T-helper 17 cell (primary cell): ENCODE data around the gene INTS1. TPM values are rescaled to one million over a fixed set of nuclear protein-coding genes. Genes with fewer than 3 reads are reported as not detected.

ENCODE experiments used
- ATAC-seq: fragments of 150-1000 bp; cut with Tn5 transposase; 2 replicates; pipeline ENCODE4 v1.10.0; 2021; ENCODE audit warnings: mild to moderate bottlenecking, moderate library complexity
- DNase-seq, 3 donors: peaks; one replicate each; pipeline versions ENCODE4 v3.0.0 to v3.0.0-alpha.2; 2020 to 2021
- H3K9me3 ChIP-seq: one replicate; pipeline ENCODE4 v1.7.0; 2013; ENCODE audit warnings: low read length, mild to moderate bottlenecking; ENCODE audit not compliant: control insufficient read depth, poor library complexity, severe bottlenecking
- H3K27ac Mint-ChIP-seq: one replicate; pipeline ENCODE4 v1.8.0; 2022; ENCODE audit warnings: mild to moderate bottlenecking, moderate library complexity, mixed read lengths
- H3K27me3 Mint-ChIP-seq: one replicate; pipeline ENCODE4 v1.8.0; 2022; ENCODE audit warnings: mixed read lengths
- H3K36me3 Mint-ChIP-seq: one replicate; pipeline ENCODE4 v1.8.0; 2022; ENCODE audit warnings: low read depth, mixed read lengths
- H3K4me1 Mint-ChIP-seq: one replicate; pipeline ENCODE4 v1.8.0; 2022; ENCODE audit warnings: mild to moderate bottlenecking, mixed read lengths
- H3K4me3 Mint-ChIP-seq: one replicate; pipeline ENCODE4 v1.8.0; 2022; ENCODE audit warnings: mild to moderate bottlenecking, moderate library complexity, mixed read lengths
- total RNA-seq, 4 donors: library from RNA in 2 of 4; stranded (reverse) in 2 of 4; gene quantifications; one replicate each; pipeline ENCODE4 v1.2.3 and lab custom pipeline; 2022 to 2026

The INTS1 gene
- total RNA-seq, 2 donors from 2014 or later = 88.2 to 89.4 TPM

- DNase-seq = no peak
- ATAC-seq = no peak
- no peak overlapping the region for H3K4me3 Mint-ChIP-seq
- H3K4me1 Mint-ChIP-seq = peaks cover 19% of the 10 kb centered on the region
- H3K36me3 Mint-ChIP-seq = peaks cover 2% of the 10 kb centered on the region
- H3K9me3 ChIP-seq = no peaks in the 10 kb centered on the region
- H3K27ac Mint-ChIP-seq = no peak overlapping the region
- no peaks in the 10 kb centered on the region for H3K27me3 Mint-ChIP-seq
These were observed 4.7 kb downstream of the INTS1 start for GRCh38 chr7:1499367-1500029.

DNA sequence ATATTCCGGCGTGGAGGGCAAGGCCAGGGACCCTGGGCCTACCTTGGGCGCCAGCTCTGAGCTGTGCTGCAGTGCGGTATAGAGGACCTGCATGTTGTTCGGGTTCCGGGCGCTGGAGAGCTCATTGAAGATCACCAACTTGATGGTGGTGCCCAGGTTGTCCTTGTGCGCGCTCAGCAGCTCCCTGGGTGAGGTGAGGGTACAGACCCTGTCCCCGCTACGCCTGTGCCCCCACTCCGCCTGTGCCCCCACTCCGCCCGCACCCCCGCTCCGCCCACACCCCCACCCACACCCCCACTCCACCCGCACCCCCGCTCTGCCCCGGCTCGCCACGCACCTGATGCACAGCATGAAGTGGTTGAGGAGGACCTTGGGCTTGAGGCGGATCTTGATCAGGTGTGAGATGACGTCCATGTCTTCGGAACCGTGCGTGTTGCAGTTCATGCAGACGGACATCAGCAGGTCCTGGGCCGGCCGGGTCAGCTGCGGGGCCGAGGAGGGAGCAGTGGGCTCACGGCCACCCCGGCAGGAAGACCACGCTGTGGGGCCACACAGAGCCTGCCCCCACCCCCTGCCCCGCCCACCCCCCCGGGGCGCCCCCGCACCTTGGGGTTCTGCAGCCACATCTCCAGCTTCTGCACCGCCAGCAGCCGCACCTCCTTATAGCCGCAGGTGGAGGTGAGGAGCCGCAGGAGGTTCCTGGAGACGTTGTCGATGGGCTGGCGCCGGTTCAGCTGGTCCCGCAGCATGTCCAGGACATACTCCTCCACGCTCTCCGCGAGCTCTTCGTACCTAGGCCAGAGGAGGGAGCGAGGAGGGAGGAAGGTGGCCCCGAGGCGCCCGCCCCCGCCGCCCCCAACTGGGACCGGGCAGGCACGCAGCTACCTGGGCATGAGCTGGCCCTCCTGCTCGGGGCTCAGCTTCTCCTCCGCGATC is 5.6 kb downstream of the INTS1 start:
- Mint-ChIP-seq H3K36me3 (peaks cover 2% of the 10 kb centered on the region), H3K4me1 (peaks cover 15% of the 10 kb centered on the region)

GRCh38 chr7:1497293-1497927 is 6.8 kb downstream of the INTS1 start:
- H3K9me3 ChIP-seq = no peaks in the 10 kb centered on the region
- DNase-seq (no peak), ATAC-seq (no peak)
- Mint-ChIP-seq H3K36me3 (peaks cover 4% of the 10 kb centered on the region), H3K4me3 (no peak overlapping the region), H3K27ac (no peak overlapping the region), H3K4me1 (peaks cover 8% of the 10 kb centered on the region), H3K27me3 (no peaks in the 10 kb centered on the region)

More for the DNA sequence above, 5.6 kb downstream of the INTS1 start:
- ATAC-seq (no peak), DNase-seq (no peak)
- H3K4me3 Mint-ChIP-seq = no peak overlapping the region
- no peaks in the 10 kb centered on the region for H3K9me3 ChIP-seq
- no peak overlapping the region for H3K27ac Mint-ChIP-seq
- no peaks in the 10 kb centered on the region for H3K27me3 Mint-ChIP-seq

DNA sequence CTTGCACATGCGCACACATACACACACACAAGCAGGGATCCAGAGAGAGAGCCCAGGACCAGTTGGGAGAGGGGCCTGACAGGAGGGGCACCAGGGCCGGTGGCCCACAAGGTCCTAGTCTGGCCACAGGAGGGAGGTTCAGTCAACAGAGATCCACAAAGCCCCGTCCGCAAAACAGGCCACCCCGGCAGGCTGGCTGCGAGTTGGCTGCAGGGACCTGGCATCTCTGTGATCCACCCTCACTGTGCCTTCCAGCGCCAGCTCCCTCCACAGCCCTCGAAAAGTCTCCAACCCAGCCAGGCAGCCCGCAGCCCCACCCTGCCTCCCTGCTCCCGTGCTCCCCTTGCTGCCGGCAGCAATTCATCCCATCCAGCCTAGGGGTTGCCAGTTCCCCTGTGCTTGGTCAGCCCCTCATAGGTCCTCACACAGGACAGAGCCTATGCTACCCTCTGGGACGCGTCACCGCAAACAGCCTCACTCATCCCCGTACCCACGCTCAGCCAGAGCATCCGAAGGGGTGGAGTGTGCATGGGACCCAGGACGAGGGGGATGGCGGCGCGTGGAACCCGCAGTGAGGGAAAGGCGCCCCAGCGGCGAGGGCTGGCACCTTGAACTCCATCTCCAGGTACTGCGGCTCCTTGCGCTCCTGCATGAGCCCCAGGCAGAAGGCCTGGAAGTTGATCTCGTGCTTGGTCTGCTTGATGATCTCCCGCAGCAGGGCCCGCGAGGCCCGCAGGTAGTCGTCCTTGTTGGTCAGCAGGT is 7.5 kb downstream of the INTS1 start:
- peaks cover 5% of the 10 kb centered on the region for H3K36me3 Mint-ChIP-seq
- H3K27ac Mint-ChIP-seq = no peak overlapping the region
- no peak overlapping the region for H3K4me3 Mint-ChIP-seq
- H3K9me3 ChIP-seq = no peaks in the 10 kb centered on the region
- ATAC-seq (no peak), DNase-seq (no peak)
- H3K27me3 Mint-ChIP-seq = no peaks in the 10 kb centered on the region
- peaks cover 2% of the 10 kb centered on the region for H3K4me1 Mint-ChIP-seq

DNA sequence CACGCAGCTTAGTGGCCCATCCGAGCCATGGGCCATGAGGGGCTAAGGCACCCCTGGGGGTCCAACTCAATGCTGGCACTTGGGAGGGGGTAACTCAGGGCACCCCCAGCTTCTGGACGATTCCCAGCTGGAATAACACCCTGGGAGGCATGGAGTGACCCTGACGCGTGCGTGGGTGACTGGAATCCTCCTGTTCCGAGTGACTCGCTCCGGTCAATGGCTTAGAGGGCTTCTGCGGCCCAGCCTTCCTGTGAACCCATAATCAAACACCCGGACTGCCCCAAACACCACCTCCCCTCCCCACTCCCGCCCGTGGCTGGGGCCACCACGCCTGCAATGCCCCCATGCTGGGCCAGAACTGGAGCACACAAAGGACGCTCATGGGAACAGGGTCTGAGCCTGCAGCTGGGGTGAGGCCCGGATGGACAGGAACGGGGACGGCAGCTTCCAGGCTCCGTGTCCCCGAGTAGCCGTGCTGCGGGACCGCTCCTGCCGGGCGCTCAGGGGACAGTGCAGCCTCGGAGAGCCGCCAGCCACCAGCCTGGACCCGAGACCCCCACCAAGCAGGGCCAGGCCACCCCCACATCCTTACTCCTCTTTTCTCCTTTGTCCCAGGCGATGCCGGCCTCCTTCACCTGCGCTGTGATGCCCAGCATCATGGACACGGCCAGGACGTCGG is 8.5 kb downstream of the INTS1 start:
- Mint-ChIP-seq H3K27ac (no peak overlapping the region), H3K36me3 (peaks cover 5% of the 10 kb centered on the region), H3K27me3 (no peaks in the 10 kb centered on the region), H3K4me1 (peaks cover 2% of the 10 kb centered on the region), H3K4me3 (no peak overlapping the region)
- H3K9me3 ChIP-seq = no peaks in the 10 kb centered on the region
- no peak for ATAC-seq
- DNase-seq = no peak

- DNase-seq = no peak
- peaks cover 5% of the 10 kb centered on the region for H3K36me3 Mint-ChIP-seq
- peak; percentile 14 for ATAC-seq
- H3K27me3 Mint-ChIP-seq = no peaks in the 10 kb centered on the region
- no peak overlapping the region for H3K4me3 Mint-ChIP-seq
- H3K4me1 Mint-ChIP-seq = peaks cover 3% of the 10 kb centered on the region
- no peaks in the 10 kb centered on the region for H3K9me3 ChIP-seq
- H3K27ac Mint-ChIP-seq = no peak overlapping the region
These were observed 9.2 kb downstream of the INTS1 start for GRCh38 chr7:1494866-1495563.

GRCh38 chr7:1494447-1494846 is 9.7 kb downstream of the INTS1 start:
- ATAC-seq = no peak
- no peak overlapping the region for H3K27ac Mint-ChIP-seq
- H3K4me1 Mint-ChIP-seq = peaks cover 3% of the 10 kb centered on the region
- H3K27me3 Mint-ChIP-seq = no peaks in the 10 kb centered on the region
- no peak overlapping the region for H3K4me3 Mint-ChIP-seq
- DNase-seq = no peak
- H3K9me3 ChIP-seq = no peaks in the 10 kb centered on the region
- H3K36me3 Mint-ChIP-seq = peaks cover 3% of the 10 kb centered on the region

DNA sequence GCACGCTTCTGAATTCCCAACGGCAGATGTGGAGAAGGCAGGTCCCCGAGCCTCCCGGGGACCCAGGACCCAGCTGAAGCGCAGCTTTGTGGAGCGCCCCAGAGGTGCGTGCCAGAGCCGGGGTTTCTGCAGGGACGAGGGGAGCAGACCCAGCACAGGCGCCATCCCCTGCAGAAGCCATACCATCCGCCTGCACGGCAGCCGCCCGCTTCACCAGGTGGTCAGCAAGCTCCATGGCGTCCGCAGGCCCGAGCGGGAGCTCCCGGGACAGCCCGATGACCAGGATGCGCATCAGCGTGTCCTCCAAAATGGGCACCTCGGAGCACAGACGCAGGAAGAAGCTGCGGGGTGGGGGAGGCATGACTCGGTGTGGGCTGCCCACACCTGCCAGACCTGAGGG is 10.6 kb downstream of the INTS1 start:
- Mint-ChIP-seq H3K4me3 (no peak overlapping the region), H3K27me3 (no peaks in the 10 kb centered on the region), H3K27ac (no peak overlapping the region), H3K4me1 (peaks cover 5% of the 10 kb centered on the region), H3K36me3 (peaks cover 4% of the 10 kb centered on the region)
- ATAC-seq = no peak
- no peak for DNase-seq
- H3K9me3 ChIP-seq = no peaks in the 10 kb centered on the region

DNA sequence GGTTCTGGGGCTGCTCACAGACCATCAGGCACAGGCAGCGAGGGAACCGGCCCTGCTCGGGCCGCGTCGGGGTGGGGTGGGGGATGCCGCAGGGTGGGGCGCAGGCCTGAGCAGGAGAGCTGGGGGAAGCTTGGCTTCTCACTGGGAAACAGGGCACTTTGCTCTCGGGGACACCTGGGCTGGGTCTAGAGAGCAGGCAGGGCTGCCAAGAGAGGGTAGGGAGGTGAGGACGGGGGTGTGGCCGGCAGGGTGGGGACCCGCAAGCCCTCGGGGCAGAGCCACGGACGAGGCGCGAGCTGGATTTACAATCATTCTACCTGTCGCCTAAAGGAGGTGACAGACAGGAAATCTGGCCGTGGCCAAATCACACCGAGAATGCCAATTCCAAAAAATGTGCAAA is 11.1 kb downstream of the INTS1 start:
- peaks cover 7% of the 10 kb centered on the region for H3K4me1 Mint-ChIP-seq
- H3K9me3 ChIP-seq = no peaks in the 10 kb centered on the region
- H3K4me3 Mint-ChIP-seq = no peak overlapping the region
- ATAC-seq (no peak), DNase-seq (no peak)
- no peak overlapping the region for H3K27ac Mint-ChIP-seq
- H3K27me3 Mint-ChIP-seq = no peaks in the 10 kb centered on the region
- H3K36me3 Mint-ChIP-seq = peaks cover 4% of the 10 kb centered on the region

- no peaks in the 10 kb centered on the region for H3K27me3 Mint-ChIP-seq
- H3K4me1 Mint-ChIP-seq = peaks cover 7% of the 10 kb centered on the region
- peaks cover 4% of the 10 kb centered on the region for H3K36me3 Mint-ChIP-seq
- H3K4me3 Mint-ChIP-seq = no peak overlapping the region
- H3K9me3 ChIP-seq = no peaks in the 10 kb centered on the region
- DNase-seq = no peak
- no peak overlapping the region for H3K27ac Mint-ChIP-seq
- no peak for ATAC-seq
These were observed 11.5 kb downstream of the INTS1 start for GRCh38 chr7:1492640-1493039.

DNA sequence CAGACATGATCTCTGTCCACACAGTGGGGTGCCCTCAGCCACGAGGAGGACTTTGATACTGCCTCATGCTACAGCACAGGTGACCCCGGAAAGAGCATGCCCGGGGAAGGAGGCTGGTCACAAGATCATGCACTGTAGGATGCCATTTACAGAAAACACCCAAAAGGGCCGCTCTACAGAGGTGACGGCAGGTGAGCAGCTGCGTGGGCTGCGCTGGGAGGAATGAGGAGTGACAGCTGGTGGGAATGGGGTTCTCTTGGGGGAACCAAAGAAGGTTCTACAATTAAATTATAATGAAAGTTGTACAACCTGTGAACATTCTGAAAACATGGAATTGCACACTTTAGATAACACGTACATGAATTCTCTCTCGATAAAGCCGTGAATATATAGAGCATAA is 12.0 kb downstream of the INTS1 start:
- H3K27ac Mint-ChIP-seq = no peak overlapping the region
- peaks cover 4% of the 10 kb centered on the region for H3K36me3 Mint-ChIP-seq
- peaks cover 7% of the 10 kb centered on the region for H3K4me1 Mint-ChIP-seq

DNA sequence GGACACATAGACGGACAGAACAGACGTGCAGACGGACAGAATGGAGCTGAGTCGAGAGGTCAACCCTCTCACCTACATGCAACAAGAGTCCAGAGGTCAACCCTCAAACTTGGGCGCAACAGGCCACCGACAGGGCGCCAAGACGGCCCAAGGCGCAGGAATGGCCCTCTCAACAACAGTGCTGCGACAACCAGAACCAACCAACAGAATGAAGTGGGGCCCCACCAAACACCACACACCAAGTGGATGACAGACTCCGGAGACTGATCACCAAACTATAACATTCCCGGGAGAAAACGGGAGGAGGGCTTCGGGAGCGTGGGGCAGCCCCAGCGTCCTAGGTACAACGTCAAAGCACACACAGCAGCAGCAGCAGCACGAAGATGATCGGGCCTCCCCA is 13.4 kb downstream of the INTS1 start:
- Mint-ChIP-seq H3K4me1 (peaks cover 7% of the 10 kb centered on the region), H3K27me3 (no peaks in the 10 kb centered on the region), H3K27ac (no peak overlapping the region), H3K36me3 (peaks cover 4% of the 10 kb centered on the region), H3K4me3 (no peak overlapping the region)
- no peak for DNase-seq
- ATAC-seq = no peak
- H3K9me3 ChIP-seq = no peaks in the 10 kb centered on the region

More for the DNA sequence above, 12.0 kb downstream of the INTS1 start:
- Mint-ChIP-seq H3K27me3 (no peaks in the 10 kb centered on the region), H3K4me3 (no peak overlapping the region)
- H3K9me3 ChIP-seq = no peaks in the 10 kb centered on the region
- DNase-seq (no peak), ATAC-seq (no peak)
